HG02798 (cell line): ENCODE results near the gene GBP3.
A peak's percentile ranks its signal among the peaks of the same experiment; 100 is the strongest.
"Not testable (repeated sequence)": the region's sequence is repeated elsewhere in the genome, so short reads cannot be mapped to it uniquely, and the experiment has no call there.

Source experiments
- ATAC-seq: cut with Tn5 transposase; IDR thresholded peaks from one replicate; pipeline ENCODE4 v1.9.1; 2021; ENCODE audit warnings: mild to moderate bottlenecking; ENCODE audit not compliant: unreplicated experiment, poor library complexity

Gene GBP3

DNA sequence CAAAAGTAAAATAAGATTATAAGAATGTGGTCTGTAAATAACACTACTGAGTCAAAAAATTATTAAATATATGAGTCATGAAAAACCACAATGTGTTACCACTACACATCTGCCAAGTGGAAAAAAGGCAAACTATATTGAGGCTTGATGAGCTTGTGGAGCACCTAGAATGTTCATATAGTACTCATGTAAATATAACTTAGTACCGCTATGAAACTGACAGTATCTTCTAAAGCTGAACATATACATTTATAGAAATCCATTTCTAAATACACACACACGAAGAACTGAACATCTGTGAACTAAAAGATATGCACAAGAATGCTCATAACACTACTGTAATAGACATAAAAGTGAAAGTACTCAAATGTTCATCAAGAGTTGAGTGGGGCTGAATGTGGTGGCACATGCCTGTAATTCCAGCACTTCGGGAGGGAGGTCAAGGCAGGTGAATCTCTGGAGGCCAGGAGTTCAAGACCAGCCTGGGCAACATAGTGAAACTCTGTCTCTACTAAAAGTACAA lies 18.5 kb upstream of the GBP3 start:
- ATAC-seq = peak; percentile 97

DNA sequence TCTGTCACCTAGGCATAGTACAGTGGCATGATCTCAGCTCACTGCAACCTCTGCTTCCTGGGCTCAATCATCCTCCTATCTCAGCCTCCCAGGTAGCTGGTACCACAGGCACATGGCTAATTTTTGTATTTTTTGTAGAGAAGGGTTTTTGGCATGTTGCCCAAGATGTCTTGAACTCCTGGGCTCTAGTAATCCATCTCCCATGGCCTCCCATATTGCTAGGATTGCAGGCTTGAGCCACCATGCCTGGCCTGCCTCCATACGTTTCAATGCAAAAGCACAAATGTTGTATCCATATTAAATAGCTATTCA lies 17.6 kb upstream of the GBP3 start:
- no peak for ATAC-seq

DNA sequence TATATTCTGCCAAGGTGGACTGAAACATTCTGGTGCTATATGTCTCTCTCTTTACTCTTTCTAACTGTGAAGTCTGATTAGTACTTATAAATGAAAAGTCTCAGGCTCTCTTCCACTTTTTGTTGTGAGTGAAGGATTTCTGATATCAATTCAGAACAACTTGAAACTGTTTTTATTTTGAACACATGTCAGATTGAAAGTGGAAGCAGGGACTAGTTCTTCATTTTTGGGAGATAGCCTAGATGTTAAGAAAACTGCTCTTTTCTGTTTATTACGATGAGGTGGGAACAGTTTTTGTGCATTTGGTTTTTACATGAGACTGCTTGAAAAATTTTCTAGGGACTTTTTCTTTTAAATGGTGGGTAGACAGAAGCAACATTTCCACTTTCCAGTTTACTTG lies 14.5 kb upstream of the GBP3 start:
- no peak for ATAC-seq

DNA sequence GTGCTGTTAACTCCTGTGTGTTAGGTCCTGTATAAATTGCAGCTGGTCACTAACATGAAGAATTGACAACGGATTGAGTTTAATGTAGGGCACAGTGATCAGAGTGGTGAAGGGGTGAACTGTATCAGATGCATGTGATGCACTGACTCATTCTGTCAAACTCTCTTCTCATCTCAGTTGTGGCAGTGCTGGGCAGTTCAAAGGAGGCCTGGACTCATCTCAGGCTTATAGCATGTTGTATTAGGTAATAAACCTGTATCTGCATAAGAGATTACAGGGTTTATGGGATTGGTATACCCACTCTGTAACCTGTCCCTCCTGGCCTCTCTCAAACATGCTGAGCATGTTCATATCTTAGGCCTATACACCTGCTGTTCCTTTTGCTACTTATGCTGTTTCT lies 12.4 kb upstream of the GBP3 start:
- ATAC-seq = no peak

DNA sequence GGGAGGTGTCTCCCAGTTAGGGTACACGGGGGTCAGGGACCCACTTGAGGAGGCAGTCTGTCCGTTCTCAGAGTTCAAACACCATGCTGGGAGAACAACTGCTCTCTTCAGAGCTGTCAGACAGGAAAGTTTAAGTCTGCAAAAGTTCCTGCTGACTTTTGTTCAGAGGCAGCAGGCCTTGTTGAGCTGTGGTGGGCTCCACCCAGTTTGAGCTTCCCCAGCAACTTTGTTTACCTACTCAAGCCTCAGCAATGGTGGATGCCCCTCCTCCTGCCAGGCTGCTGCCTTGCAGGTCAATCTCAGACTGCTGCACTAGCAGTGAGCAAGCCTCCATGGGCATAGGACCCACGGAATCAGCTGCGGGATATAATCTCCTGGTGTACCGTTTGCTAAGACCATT lies 11.3 kb upstream of the GBP3 start:
- ATAC-seq = not testable (repeated sequence)

DNA sequence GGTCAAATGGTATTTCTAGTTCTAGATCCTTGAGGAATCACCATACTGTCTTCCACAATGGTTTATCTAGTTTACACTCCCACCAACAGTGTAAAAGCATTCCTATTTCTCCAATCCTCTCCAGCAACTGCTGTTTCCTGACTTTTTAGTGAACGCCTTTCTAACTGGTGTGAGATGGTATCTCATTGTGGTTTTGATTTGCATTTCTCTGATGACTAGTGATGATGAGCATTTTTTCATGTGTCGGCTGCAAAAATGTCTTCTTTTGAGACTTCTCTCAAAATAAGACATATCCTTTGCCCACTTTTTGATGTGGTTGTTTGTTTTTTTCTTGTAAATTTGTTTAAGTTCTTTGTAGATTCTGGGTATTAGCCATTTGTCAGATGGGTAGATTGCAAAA lies 6.4 kb upstream of the GBP3 start:
- ATAC-seq = not testable (repeated sequence)

DNA sequence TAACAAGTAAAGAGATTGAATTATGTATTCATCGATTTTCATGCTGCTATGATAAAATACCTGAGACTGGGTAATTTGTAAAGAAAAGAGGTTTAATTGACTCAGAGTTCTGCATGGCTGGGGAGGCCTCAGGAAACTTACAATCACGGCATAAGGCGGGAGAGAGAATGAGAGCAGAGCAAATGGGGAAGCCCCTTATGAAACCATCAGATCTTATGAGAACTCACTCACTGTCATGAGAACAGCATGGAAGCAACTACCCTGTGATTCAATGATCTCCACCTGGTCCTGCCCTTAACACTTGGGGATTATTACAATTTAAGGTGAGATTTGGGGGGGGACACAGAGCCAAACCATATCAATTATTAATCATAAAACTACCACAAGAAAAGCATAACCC lies 3.3 kb upstream of the GBP3 start:
- ATAC-seq = no peak

DNA sequence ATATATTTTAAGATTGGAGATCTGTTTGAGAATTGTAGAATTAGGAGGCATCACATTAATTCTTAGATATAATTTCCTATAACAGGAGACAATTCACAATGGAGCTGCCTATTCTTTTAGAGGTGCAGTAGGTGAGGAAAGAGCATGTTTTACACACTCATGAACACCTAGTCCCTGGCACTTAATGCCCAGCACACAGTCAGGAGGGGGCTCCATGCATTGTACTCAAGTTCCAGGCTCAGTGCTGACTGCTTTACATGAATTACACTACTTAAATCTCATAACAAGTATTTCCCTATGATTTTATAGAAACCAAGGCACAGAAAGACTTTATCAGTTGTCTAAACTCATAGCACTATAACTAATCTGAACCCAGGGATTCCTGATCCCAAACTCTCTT lies 360 bp upstream of the GBP3 start:
- no peak for ATAC-seq

DNA sequence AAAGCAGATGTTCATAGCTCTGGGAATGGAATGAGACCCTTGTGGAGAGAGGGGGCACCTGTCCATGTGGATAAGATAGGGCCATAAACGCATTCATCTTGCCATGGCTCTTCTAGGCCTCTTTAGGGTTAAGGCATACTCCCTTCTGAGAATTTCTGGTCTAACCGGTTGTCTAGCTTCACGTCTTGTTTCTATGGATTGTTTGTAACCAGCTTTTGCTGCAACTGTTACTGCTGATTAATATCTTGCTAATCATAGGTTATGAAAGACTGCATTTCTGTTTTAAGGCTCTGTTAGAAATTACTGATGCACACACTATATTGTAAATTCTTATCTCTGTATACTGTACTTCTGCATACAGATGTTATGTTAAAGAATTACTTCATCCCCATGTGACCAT lies 4.3 kb downstream of the GBP3 start:
- ATAC-seq = not testable (repeated sequence)

DNA sequence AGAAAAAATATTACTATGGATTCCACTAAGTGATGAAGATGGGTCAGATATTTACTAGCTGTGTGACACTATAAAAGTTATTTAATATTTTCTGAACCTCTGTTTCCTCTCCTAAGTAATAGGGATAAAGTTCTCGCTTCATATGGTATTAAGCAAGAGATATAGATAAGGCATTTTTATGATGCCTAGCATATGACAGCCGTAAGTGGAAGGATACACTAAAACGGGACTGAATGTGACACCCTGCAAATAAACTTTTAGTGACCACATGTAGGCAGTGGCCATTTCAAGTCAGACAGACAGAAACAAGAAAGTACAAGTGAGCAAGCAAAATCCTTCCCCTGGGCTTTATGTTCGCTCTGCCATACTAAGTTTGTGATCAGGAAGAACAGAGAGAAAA lies 14.2 kb downstream of the GBP3 start:
- ATAC-seq = no peak

DNA sequence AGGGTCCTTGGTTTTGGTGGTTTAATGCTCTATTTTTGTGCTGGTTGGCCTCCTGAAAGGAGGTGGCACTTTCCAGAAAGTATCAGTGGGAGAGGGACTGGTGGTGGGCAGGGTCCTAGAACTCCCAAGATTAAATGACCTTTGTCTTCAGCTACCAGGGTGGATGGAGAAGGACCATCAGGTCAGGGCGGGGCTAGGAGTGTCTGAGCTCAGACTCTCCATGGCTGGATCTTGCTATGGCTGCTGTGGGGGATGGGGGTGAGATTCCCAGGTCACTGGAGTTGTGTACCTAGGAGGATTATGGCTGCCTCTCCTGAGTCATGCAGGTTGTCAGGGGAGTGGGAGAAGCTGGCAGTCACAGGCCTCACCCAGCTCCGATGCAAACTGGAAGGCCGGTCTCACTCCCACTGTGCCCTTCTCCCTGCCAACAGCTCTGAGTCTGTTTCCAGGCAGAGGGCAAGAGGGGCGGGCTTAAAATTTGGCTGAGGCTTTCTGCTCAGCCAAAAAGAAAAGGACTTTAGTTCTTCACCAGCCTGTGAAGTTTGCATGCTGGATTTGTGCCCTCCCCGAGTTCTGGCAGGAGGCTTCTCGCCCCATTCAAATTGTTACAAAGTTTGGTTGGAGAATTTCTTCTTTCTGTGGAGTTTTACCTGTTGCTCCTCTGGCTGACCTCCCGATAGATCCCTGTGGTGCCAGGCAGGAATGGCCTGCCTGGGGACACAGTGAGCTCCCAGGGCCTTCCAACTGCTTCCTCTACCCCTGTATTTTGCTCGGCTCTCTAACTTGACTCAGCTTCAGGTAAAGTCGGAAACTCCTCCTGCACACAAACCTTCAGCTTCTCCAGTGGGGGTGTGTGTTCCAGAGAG lies 17.1 kb downstream of the GBP3 start:
- no peak for ATAC-seq

DNA sequence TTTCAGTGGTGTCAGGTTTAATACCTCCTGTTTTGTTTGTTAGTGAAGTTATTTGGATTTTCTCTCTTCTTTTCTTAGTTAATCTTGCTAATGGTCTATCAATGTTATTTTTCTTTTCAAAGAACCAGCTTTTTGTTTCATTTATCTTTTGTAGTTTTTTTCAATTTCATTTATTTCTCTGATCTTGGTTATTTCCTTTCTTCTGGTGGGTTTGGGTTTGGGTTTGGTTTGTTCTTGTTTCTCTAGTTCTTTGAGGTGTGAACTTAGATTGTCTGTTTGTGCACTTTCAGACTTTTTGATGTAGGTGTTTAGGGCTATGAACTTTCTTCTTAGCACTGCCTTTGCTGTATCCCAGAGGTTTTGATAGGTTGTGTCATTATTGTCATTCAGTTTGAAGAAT lies 20.5 kb downstream of the GBP3 start:
- ATAC-seq = not testable (repeated sequence)

DNA sequence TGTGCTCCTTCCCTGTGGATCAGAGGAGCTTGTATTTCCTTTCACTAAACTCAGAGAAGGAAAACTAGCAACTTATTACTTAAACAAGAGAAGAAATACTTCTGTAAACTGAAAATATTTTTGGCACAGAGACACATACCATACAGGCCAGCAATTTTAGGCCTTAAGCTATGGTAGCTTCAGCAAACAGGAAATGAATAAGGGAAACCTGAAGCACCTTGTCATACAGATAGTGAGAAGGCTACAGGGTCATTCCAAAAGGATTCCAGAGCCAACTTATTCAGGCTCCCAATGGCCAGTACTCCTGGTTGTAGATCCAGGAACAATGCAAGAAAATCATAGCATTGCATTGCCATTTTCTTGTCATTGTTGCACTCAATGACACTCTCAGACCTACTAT lies 21.2 kb downstream of the GBP3 start:
- ATAC-seq = no peak

DNA sequence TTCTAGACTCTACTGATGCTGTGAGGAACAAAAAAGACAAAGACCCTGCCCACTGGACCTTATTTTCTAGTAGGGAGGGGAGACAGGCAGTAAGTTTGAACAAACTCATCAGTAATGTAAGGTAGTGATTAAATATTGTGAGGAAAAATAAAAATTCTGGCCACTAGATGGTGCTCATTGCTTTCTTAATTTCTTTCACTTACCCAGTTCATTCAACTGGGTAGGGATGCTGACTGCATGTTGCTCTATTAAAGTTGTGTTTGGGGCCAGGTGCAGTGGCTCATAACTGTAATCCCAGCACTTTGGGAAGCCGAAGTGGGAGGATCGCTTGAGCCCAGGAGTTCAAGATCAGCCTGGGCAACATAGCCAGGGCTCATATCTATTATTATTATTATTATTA lies 23.9 kb downstream of the GBP3 start:
- ATAC-seq = peak; percentile 84

DNA sequence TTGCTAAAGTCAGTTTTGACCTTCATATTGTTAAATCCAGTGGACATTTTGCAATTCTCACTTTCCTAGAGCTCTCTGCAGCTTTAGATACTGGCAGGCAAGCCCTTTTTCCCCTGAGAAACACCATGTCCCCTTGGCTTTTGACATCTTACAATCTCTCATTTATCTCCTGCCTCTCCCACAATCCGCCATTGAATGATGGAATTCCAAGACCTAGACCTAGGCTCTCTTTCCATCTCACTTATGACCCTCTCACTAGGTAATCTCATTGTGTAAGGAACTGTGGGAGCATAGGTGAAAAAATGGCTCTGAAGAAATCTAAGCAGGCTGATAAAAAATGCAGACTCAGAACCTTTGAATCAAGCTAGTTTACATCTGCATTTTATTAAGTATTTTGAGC lies 32.2 kb downstream of the GBP3 start:
- no peak for ATAC-seq

DNA sequence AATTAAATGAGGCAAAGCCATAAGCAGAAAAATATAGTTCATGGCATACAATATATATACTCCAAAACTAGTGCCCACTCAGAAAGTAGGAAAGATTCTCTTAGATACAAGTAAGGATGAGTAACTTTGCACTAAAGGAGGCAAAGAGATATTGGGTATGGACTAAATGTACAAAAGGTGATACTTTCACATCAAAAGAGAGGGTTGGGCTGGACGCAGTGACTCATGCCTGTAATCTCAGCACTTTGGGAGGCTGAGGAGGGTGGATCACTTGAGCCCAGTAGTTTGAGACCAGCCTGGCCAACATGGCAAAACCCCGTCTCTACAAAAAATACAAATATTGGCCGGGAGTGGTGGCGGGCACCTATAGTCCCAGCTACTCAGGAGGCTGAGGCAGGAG lies 37.0 kb downstream of the GBP3 start:
- no peak for ATAC-seq

DNA sequence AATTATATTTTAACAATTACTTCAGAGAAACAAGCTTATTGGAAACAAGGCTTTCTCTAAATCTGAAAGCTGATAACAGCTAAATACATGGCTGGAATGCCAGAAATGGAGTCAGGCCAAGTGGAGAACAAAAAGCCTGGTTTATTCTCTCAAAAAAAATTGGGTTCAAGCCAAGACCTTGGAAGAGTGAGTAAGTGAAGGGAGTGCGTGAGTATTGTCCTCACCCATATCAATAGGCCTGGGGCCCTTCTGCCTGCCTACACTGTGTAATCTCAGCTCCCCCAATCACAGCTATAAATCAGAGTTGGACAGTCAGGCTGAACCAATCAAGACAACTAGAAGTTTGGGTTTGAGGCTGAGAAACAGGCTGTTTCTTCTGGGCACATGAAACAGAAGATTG lies 37.6 kb downstream of the GBP3 start:
- no peak for ATAC-seq

DNA sequence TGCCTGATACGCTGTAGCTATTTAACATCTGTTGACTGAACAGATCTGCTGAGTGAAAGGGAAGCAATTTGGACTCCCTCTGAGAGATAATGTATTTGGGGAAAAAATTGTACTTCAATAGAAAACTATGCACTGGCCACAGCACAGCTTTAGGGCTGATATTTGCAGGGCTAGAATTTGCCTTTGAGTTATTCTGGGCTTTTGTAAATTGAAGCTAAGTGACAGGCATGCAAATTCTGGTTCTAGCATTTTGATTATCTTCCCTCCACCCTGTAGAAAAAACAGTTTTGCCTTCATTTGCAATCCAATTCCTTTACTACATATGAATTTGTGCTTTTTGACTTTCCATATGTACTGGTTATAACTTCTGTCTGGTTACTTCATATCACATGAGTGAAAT lies 38.1 kb downstream of the GBP3 start:
- peak; percentile 52 for ATAC-seq

DNA sequence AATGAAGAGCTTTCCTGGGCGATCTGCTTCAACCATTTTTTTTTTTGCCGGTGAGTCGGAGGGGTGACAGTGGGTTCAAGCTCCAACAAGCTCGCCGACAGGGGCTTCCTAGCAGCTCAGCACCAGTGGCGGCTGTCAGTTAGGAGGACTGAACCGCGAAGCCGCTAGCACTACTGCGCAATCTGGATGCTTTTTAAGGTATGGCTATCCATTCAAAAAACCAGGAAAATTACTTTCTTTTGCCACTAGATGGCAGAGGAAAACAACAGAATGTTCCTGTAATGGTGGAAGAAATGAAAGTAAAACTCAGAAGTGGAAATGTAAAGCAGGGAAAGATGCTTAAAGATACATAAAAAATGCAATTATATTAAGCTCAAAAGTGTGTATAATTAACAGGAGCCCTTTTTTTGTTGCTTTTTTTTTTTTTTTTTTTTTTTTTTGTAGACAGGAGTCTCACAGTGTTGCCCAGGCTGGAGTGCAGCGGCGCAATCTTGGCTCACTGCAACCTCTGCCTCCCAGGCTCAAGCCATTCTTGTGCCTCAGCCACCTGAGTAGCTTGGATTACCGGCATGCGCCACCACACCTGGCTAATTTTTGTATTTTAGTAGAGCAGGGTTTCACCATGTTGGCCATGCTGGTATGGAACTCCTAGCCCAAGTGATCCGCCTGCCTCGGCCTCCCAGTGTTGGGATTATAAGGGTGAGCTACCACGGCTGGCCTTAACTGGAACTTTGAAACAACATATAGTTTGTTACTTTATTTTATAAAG lies 38.7 kb downstream of the GBP3 start:
- ATAC-seq = peak; percentile 53

DNA sequence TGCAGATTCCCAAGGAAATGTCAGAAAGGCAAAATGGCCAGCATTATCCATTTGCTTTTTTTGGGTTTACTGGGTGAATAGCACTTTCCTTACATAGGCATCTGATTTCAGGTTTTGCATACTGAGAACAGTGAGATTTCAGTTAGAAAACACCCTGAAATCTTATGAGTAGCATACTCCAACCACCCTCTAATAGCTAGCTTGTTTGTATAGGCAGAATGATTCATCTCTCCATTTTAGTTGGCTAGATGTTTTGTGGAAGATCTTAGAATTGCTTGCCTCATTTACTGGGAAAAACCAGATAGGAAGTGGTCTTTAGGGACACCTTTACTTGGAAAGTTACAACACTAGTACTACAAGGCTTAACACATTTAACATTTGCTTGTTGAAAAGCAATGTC lies 40.6 kb downstream of the GBP3 start:
- no peak for ATAC-seq

DNA sequence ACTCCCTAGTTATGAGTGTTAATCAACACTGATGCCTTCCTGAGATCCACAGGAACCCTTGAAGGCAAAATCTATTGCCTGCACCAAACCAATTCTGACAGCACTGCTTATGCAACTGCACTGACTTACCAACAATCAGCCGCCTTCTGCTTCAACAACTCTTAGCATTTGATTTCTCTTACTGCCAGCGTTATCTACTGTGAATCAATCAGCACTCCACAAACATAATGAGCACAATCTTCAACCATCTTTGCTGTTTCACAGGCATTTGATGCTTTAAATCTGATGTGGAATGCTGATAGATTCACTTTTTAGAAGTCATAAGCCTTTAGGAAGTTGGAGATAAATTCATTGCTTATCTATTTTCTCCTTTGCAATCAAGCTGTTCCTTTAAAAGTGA lies 41.2 kb downstream of the GBP3 start:
- ATAC-seq = not testable (repeated sequence)

DNA sequence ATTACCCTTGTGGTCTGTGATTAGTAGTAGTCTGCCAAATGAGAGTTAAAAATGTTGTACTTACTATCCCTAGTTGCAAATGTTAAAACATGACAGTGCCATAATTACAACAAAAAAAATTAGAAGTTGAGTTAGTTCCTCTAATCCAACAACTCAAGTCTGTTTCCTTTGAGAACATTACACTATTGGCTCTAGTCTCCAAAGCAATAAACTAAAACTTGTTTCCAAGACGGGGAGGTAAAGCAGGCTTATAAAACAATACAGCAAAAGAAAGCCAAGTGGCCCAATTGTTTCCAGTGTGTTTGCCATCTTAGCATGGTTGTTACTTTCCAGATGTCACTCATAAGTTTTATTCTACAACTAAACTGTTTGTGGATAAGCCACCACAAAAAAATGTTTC lies 41.8 kb downstream of the GBP3 start:
- no peak for ATAC-seq
